WERI-Rb-1 (cell line): ENCODE results near the gene SDHAF1.
A peak's percentile ranks its signal among the peaks of the same experiment; 100 is the strongest.

Experiments
- DNase-seq: peaks from one replicate; pipeline ENCODE4 v3.0.0-alpha.2; 2020
- H3K27ac ChIP-seq: fragments of 250-450 bp; sonication (Bioruptor Pico); 2 replicates; pipeline ENCODE4 v1.5.1; 2020; ENCODE audit warnings: mild to moderate bottlenecking, moderate library complexity
- H3K27me3 ChIP-seq: fragments of 250-450 bp; sonication (Bioruptor Pico); 2 replicates; pipeline ENCODE4 v1.5.1; 2021; ENCODE audit warnings: mild to moderate bottlenecking, low read depth, moderate library complexity; ENCODE audit not compliant: insufficient read depth, severe bottlenecking
- H3K36me3 ChIP-seq: fragments of 250-450 bp; sonication (Bioruptor Pico); 2 replicates; pipeline ENCODE4 v1.5.1; 2020; ENCODE audit warnings: mild to moderate bottlenecking, moderate library complexity
- H3K4me3 ChIP-seq: 2 replicates; pipeline ENCODE4 v1.5.1; 2011; ENCODE audit warnings: low read depth, mild to moderate bottlenecking, control low read depth, low read length
- H3K9me3 ChIP-seq: fragments of 250-450 bp; sonication (Bioruptor Pico); 2 replicates; pipeline ENCODE4 v1.5.1; 2021; ENCODE audit warnings: mild to moderate bottlenecking, moderate library complexity; ENCODE audit not compliant: severe bottlenecking
- TF ChIP-seq, protein P1 (sequence below): IDR thresholded peaks from 2 replicates; pipeline ENCODE4 v1.5.1; 2011; ENCODE audit warnings: low read depth, mild to moderate bottlenecking, control low read depth, inconsistent platforms, low read length

Gene SDHAF1

DNA sequence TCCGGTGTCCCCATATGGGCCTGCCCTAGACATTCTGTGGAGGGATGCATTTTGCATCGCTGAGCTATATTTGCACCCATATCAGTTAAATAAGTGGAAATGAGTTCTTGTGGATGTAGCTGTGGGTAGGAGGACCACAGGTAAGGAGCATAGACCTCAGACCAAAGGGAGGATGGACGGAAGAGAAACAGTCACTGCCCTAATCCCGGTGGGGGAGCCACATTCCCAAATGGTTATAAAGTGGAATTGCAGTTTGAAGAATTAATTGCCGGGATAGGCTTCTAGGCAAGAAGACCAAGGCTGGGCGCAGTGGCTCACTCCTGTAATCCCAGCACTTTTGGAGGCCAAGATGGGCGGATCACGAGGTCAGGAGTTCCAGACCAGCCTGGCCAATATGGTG is 1.8 kb downstream of the SDHAF1 start:
- no peak overlapping the region for H3K27ac ChIP-seq
- H3K36me3 ChIP-seq = peaks cover 20% of the 10 kb centered on the region
- no peaks in the 10 kb centered on the region for H3K9me3 ChIP-seq
- H3K4me3 ChIP-seq = no peak overlapping the region
- H3K27me3 ChIP-seq = no peaks in the 10 kb centered on the region
- no peak for DNase-seq
- TF ChIP-seq, protein P1, sequence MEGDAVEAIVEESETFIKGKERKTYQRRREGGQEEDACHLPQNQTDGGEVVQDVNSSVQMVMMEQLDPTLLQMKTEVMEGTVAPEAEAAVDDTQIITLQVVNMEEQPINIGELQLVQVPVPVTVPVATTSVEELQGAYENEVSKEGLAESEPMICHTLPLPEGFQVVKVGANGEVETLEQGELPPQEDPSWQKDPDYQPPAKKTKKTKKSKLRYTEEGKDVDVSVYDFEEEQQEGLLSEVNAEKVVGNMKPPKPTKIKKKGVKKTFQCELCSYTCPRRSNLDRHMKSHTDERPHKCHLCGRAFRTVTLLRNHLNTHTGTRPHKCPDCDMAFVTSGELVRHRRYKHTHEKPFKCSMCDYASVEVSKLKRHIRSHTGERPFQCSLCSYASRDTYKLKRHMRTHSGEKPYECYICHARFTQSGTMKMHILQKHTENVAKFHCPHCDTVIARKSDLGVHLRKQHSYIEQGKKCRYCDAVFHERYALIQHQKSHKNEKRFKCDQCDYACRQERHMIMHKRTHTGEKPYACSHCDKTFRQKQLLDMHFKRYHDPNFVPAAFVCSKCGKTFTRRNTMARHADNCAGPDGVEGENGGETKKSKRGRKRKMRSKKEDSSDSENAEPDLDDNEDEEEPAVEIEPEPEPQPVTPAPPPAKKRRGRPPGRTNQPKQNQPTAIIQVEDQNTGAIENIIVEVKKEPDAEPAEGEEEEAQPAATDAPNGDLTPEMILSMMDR = no peak

DNA sequence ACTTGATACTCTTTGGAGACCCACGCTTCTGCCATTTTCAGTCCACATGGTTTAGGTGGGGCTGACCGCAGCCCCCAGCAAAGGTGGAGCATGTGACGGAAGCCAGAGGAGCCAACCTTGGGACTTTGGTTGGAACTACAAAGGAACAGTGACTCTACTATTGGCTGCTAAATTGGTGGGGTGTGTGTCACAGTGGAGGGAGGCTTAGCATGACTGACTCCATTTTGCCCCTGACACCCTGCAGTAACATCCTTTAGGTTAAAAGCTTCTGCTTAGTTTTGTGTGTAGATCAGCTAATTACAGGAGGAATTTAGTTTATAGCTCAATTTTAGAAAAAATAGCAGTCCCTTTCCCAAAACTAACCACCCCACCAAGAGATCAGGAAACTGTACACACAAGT is 6.6 kb downstream of the SDHAF1 start:
- TF ChIP-seq, protein P1 = no peak
- H3K36me3 ChIP-seq = peaks cover 20% of the 10 kb centered on the region

DNA sequence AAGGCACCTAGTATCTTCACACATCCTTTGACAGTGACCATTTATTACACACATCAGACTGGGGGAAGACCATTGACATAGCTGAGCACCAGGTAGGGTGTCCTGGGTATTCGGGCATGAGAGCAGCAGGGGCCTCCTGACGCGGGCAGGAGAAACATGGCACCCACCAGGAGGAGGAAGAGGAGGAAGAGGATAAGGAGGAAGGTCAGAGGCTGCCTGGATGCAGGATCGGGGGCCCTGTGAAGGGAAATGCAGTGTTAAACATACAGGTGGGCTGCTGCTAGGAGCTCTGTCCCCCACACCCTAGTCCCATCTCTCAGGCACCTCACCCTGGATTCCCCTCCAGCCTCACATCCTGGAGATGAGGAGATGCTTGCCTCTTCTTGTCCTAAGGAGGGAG is 8.3 kb downstream of the SDHAF1 start:
- Histone ChIP-seq H3K4me3 (no peak overlapping the region), H3K27ac (no peak overlapping the region)

More for the DNA sequence above, 6.6 kb downstream of the SDHAF1 start:
- no peaks in the 10 kb centered on the region for H3K27me3 ChIP-seq
- no peaks in the 10 kb centered on the region for H3K9me3 ChIP-seq
- H3K27ac ChIP-seq = no peak overlapping the region
- DNase-seq = no peak
- H3K4me3 ChIP-seq = no peak overlapping the region

DNA sequence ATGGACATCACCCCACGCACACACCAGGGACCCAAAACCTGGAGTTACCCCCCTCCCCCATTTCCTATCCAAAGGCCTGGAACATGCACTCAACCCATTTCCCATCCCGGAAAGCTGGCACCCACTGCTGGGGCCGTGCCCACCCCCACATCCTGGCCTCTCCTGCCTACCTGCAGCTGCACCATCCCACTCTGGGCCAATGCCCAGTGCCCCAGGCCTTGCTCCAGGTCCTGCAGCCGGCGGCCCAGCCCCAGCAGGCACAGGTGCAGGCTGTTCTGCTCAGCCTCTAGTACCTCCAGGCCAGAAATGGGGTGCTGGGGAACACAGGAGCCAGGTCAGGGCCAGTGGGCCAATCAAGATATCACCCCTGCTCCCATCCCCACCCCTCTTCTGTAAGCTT is 12.0 kb downstream of the SDHAF1 start:
- DNase-seq = no peak
- Histone ChIP-seq H3K27ac (no peak overlapping the region), H3K4me3 (no peak overlapping the region), H3K36me3 (no peaks in the 10 kb centered on the region; the same call in 1 of the 2 replicates), H3K27me3 (no peaks in the 10 kb centered on the region), H3K9me3 (no peaks in the 10 kb centered on the region)
- TF ChIP-seq, protein P1 = no peak

More for the DNA sequence above, 8.3 kb downstream of the SDHAF1 start:
- Histone ChIP-seq H3K36me3 (peaks cover 6% of the 10 kb centered on the region), H3K9me3 (no peaks in the 10 kb centered on the region), H3K27me3 (no peaks in the 10 kb centered on the region)
- TF ChIP-seq, protein P1 = no peak
- no peak for DNase-seq

DNA sequence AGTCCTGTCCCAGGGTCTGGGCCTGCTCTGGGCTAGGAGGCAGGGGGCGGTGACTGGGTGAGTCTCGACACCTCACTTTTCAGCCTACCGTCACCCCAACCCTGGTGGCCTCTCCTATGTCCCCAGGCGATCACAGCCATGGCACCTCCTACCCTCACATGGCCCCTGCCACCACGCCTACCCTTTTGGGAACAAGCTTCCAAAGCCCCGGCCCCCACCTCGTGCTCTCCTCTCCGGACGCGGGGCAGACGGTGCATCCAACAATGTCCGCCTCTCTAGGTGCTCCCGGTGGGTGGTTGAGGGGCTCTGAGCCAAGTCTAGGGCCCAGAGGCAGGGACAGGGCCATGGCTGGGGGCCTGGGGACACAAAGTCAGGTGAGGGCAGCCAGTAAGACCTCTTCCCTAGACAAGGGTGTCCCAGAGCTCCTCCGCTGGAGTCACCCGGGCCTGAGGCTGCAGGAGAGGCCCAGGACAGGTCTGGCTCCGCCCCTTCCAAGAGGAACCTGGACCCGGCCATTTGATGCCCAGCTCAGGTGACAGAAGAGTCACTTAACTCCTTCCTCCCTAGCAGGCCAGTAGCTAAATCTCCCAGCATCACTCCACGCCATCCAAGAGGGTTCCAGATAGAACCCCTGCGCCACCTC is 13.5 kb downstream of the SDHAF1 start, which contains the start of gene SYNE4:
Gene SYNE4 (minus strand): TSS at position 478 of the 643 bp plus-strand sequence. CDS start 132 bp downstream, at position 346.
- Histone ChIP-seq H3K27me3 (no peaks in the 10 kb centered on the region), H3K27ac (peak within 1 kb of the TSS; percentile 54; the same call in 1 of the 2 replicates), H3K4me3 (peak within 1 kb of the TSS; percentile 37), H3K9me3 (no peaks in the 10 kb centered on the region), H3K36me3 (no peaks in the 10 kb centered on the region; the same call in 1 of the 2 replicates)
- DNase-seq = peak; percentile 52
- TF ChIP-seq, protein P1 = no peak
